MV-4-11 (cell line): ENCODE measurements around the gene OLFM3.

ENCODE experiments used
- DNase-seq: peaks from one replicate; lab custom pipeline; 2025; lab: John Stamatoyannopoulos, UW

OLFM3 gene

GRCh38 chr1:101943237-101943636, 53.5 kb downstream of the OLFM3 start:
- no peak for DNase-seq

GRCh38 chr1:101942516-101943193, 54.1 kb downstream of the OLFM3 start:
- no peak for DNase-seq

- no peak for DNase-seq
These were observed 58.0 kb downstream of the OLFM3 start for GRCh38 chr1:101938681-101939080.

- no peak for DNase-seq
These were observed 67.4 kb downstream of the OLFM3 start for GRCh38 chr1:101929343-101929742.

GRCh38 chr1:101928829-101929228, 67.9 kb downstream of the OLFM3 start:
- DNase-seq, result no peak

- DNase-seq, result no peak
These were observed 72.0 kb downstream of the OLFM3 start for GRCh38 chr1:101924700-101925099.

GRCh38 chr1:101920577-101920976, 76.1 kb downstream of the OLFM3 start:
- DNase-seq, result no peak

- peak; percentile 65 for DNase-seq
These were observed 78.4 kb downstream of the OLFM3 start for GRCh38 chr1:101918277-101918676.

GRCh38 chr1:101915597-101915996, 81.1 kb downstream of the OLFM3 start:
- DNase-seq, result no peak

GRCh38 chr1:101914473-101915242, 82.1 kb downstream of the OLFM3 start:
- no peak for DNase-seq

- DNase-seq, result no peak
These were observed 84.8 kb downstream of the OLFM3 start for GRCh38 chr1:101911894-101912293.

GRCh38 chr1:101908980-101909379, 87.7 kb downstream of the OLFM3 start:
- DNase-seq, result no peak

GRCh38 chr1:101907264-101907663, 89.5 kb downstream of the OLFM3 start:
- no peak for DNase-seq

GRCh38 chr1:101905283-101905835, 91.4 kb downstream of the OLFM3 start:
- no peak for DNase-seq

- peak; percentile 42 for DNase-seq
These were observed 94.5 kb downstream of the OLFM3 start for GRCh38 chr1:101902199-101902598.

GRCh38 chr1:101898137-101898536, 98.6 kb downstream of the OLFM3 start:
- peak; percentile 34 for DNase-seq

GRCh38 chr1:101884621-101885020, 112.1 kb downstream of the OLFM3 start:
- no peak for DNase-seq

- DNase-seq, result no peak
These were observed 120.8 kb downstream of the OLFM3 start for GRCh38 chr1:101875891-101876290.

GRCh38 chr1:101873672-101874071, 123.1 kb downstream of the OLFM3 start:
- DNase-seq, result no peak

- no peak for DNase-seq
These were observed 136.8 kb downstream of the OLFM3 start for GRCh38 chr1:101859941-101860340.

GRCh38 chr1:101854271-101854670, 142.5 kb downstream of the OLFM3 start:
- no peak for DNase-seq

GRCh38 chr1:101852936-101853335, 143.8 kb downstream of the OLFM3 start:
- no peak for DNase-seq

- no peak for DNase-seq
These were observed 147.4 kb downstream of the OLFM3 start for GRCh38 chr1:101849356-101849755.
